Activated naive CD4-positive, alpha-beta T cell treated with anti-CD3 and anti-CD28 coated beads, Interleukin-2, amount 50 U/mL, for 24 hours (primary cell): Measurements from ENCODE around the gene DLG3.
"Not testable (repeated sequence)": the region's sequence is repeated elsewhere in the genome, so short reads cannot be mapped to it uniquely, and the experiment has no call there.

ENCODE experiments used
- H3K27ac Mint-ChIP-seq: one replicate; pipeline ENCODE4 v1.8.0; 2021; ENCODE audit warnings: mild to moderate bottlenecking, mixed read lengths
- H3K27me3 Mint-ChIP-seq: one replicate; pipeline ENCODE4 v1.8.0; 2021; ENCODE audit warnings: mixed read lengths
- H3K36me3 Mint-ChIP-seq: one replicate; pipeline ENCODE4 v1.8.0; 2021; ENCODE audit warnings: mixed read lengths
- H3K4me1 Mint-ChIP-seq: one replicate; pipeline ENCODE4 v1.8.0; 2021; ENCODE audit warnings: mixed read lengths
- H3K4me3 Mint-ChIP-seq: one replicate; pipeline ENCODE4 v1.8.0; 2021; ENCODE audit warnings: mild to moderate bottlenecking, mixed read lengths
- H3K9me3 Mint-ChIP-seq: one replicate; pipeline ENCODE4 v1.8.0; 2021; ENCODE audit warnings: mixed read lengths

Gene DLG3

DNA sequence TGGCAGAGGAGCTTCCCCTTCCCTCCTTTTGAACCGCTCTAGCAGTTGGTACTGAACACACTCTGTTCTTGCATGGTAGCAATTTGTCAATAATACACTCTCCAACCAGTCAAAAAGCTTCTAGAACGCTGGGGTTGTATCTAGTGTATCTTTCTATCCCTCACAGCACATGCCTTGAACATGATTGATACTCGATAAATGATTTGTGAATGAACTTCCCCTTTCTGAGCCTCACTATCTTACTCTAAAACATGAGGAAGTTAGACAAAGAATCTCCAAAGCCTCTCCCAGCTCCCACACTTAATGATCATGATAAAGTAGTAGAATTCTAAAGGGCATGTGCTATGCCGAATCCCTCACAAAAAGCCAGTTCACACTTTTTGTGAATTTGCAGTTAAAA lies 64.4 kb downstream of the DLG3 start:
- Mint-ChIP-seq H3K4me1 (no peaks in the 10 kb centered on the region), H3K27me3 (no peaks in the 10 kb centered on the region), H3K36me3 (no peaks in the 10 kb centered on the region), H3K9me3 (no peaks in the 10 kb centered on the region), H3K4me3 (no peak overlapping the region), H3K27ac (no peak overlapping the region)

DNA sequence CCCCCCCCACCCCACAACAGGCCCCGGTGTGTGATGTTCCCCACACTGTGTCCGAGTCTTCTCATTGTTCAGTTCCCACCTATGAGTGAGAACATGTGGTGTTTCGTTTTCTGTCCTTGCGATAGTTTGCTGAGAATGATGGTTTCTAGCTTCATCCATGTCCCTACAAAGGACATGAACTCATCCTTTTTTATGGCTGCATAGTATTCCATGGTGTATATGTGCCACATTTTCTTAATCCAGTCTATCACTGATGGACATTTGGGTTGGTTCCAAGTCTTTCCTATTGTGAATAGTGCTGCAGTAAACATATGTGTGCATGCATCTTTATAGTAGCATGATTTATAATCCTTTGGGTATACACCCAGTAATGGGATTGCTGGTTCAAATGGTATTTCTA lies 70.6 kb downstream of the DLG3 start:
- H3K36me3 Mint-ChIP-seq, H3K9me3 Mint-ChIP-seq, H3K27ac Mint-ChIP-seq, H3K4me1 Mint-ChIP-seq, H3K4me3 Mint-ChIP-seq, H3K27me3 Mint-ChIP-seq: not testable (repeated sequence)

DNA sequence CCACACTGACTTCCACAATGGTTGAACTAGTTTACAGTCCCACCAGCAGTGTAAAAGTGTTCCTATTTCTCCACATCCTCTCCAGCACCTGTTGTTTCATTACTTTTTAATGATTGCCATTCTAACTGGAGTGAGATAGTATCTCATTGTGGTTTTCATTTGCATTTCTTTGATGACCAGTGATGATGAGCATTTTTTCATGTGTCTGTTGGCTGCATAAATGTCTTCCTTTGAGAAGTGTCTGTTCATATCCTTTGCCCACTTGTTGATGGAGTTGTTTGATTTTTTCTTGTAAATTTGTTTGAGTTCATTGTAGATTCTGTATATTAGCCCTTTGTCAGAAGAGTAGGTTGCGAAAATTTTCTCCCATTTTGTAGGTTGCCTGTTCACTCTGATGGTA lies 71.1 kb downstream of the DLG3 start:
- H3K36me3 Mint-ChIP-seq, H3K4me3 Mint-ChIP-seq, H3K27ac Mint-ChIP-seq, H3K27me3 Mint-ChIP-seq, H3K9me3 Mint-ChIP-seq, H3K4me1 Mint-ChIP-seq: not testable (repeated sequence)

GRCh38 chrX:70525733-70526132 lies 81.1 kb downstream of the DLG3 start:
- Mint-ChIP-seq H3K27me3 (no peaks in the 10 kb centered on the region), H3K4me3 (no peak overlapping the region), H3K4me1 (no peaks in the 10 kb centered on the region), H3K27ac (no peak overlapping the region), H3K9me3 (no peaks in the 10 kb centered on the region), H3K36me3 (no peaks in the 10 kb centered on the region)

DNA sequence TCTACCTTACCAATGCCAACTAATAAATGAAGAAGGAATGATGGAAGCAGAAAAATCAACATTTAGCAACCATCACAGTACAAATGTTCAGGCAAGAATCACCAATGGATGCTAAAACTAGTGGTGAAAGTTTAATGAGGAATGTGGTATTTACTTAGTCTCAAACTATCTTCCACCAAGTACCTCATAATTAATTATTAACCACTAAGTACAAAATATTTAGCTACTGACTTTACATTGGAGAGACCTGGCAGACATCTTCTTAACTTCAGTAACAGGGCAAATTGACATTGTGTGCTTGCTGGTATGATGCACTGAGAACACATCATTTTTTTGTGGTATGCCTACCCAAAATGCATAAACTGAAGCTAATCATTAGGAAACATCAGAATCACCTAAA lies 82.4 kb downstream of the DLG3 start:
- no peaks in the 10 kb centered on the region for H3K27me3 Mint-ChIP-seq

DNA sequence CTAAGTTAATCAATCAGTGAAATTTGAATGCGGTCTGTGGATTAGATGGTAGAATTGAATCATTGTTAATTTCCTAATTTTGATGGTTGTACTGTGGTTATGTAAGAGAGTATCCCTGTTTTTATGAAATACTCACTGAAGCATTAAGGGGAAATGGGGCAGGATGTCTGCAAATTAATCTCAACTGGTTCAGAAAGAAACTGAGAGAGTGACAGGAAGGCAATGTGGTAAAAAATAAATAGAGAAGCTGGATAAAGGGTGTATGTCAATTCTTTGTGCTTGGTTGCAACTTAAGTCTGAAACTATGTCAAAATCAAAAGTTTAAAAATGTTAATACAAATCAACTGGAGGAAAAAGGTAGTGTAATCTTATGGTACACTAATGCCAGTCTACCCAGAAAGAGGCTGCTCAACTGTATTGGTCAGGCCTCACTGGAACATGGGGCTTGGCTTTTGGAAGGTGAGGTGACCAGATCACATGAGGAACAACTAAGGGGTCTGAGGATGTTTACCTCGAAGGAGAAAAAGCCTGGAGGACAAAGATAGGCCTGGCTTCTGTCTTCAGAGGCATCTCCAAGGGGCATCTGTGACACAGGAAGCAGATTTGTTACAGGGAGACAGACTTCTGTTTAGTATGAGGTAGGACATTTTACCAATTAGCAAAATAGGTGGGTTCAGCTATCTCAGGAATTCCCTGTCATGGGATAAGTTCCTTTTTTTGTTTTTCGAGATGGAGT lies 83.1 kb downstream of the DLG3 start:
- Mint-ChIP-seq H3K9me3 (no peaks in the 10 kb centered on the region), H3K4me1 (no peaks in the 10 kb centered on the region), H3K27ac (no peak overlapping the region), H3K36me3 (no peaks in the 10 kb centered on the region), H3K27me3 (no peaks in the 10 kb centered on the region), H3K4me3 (no peak overlapping the region)

More for the DNA sequence above, 82.4 kb downstream of the DLG3 start:
- Mint-ChIP-seq H3K4me1 (no peaks in the 10 kb centered on the region), H3K27ac (no peak overlapping the region), H3K4me3 (no peak overlapping the region), H3K36me3 (no peaks in the 10 kb centered on the region), H3K9me3 (no peaks in the 10 kb centered on the region)

GRCh38 chrX:70535198-70535597 lies 90.6 kb downstream of the DLG3 start:
- H3K4me1 Mint-ChIP-seq = no peaks in the 10 kb centered on the region
- peaks cover 6% of the 10 kb centered on the region for H3K27me3 Mint-ChIP-seq

GRCh38 chrX:70549429-70549828 lies 104.8 kb downstream of the DLG3 start:
- H3K4me3 Mint-ChIP-seq = no peak overlapping the region
- no peaks in the 10 kb centered on the region for H3K36me3 Mint-ChIP-seq
- H3K9me3 Mint-ChIP-seq = no peaks in the 10 kb centered on the region
- no peak overlapping the region for H3K27ac Mint-ChIP-seq
- no peaks in the 10 kb centered on the region for H3K4me1 Mint-ChIP-seq
- peaks cover 1% of the 10 kb centered on the region for H3K27me3 Mint-ChIP-seq

More at GRCh38 chrX:70535198-70535597, 90.6 kb downstream of the DLG3 start:
- no peak overlapping the region for H3K27ac Mint-ChIP-seq
- no peaks in the 10 kb centered on the region for H3K36me3 Mint-ChIP-seq
- H3K4me3 Mint-ChIP-seq = no peak overlapping the region
- no peaks in the 10 kb centered on the region for H3K9me3 Mint-ChIP-seq

- no peaks in the 10 kb centered on the region for H3K9me3 Mint-ChIP-seq
These were observed 107.6 kb downstream of the DLG3 start for GRCh38 chrX:70552130-70552704.

DNA sequence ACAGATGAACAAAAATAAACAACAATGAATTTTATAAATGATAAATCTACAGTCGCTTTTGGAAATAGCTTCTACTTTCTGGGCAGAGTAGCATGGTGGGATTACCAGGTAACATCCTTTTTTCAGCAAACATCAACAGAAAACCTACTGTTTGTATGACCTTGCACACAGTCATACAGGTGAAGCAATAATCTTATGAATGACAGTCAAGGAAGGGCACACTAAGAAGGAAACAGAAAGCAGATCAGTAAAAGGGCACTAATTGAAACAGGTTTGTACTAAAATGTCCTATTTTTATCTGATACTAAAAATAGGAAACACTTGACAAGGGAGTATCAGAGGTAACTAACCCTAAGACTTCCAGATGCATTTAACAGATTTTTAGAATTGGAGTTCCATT lies 108.9 kb downstream of the DLG3 start:
- Mint-ChIP-seq H3K27me3 (no peaks in the 10 kb centered on the region), H3K36me3 (no peaks in the 10 kb centered on the region), H3K4me3 (no peak overlapping the region), H3K9me3 (no peaks in the 10 kb centered on the region), H3K27ac (no peak overlapping the region), H3K4me1 (no peaks in the 10 kb centered on the region)

More at GRCh38 chrX:70552130-70552704, 107.6 kb downstream of the DLG3 start:
- H3K4me3 Mint-ChIP-seq = no peak overlapping the region
- no peaks in the 10 kb centered on the region for H3K4me1 Mint-ChIP-seq
- no peaks in the 10 kb centered on the region for H3K36me3 Mint-ChIP-seq
- no peaks in the 10 kb centered on the region for H3K27me3 Mint-ChIP-seq
- no peak overlapping the region for H3K27ac Mint-ChIP-seq

DNA sequence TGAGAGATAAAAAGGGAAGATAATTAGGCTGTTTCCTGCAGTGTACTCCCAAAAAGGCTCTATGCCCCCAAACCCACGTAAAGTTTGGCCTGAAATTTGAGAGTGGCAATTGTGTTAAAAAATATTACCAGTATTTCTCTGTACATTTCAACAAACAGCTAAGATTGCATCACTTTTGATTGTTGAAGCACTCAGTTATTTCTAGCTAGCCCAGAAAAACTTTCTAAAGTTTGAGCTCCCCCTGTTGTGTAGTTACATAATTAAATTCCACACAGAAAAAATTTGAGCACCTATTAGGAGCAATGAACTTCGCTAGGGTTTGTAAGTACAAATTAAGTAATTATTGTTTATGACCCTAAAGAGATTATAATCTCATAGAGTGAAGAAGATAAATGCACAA lies 109.4 kb downstream of the DLG3 start:
- Mint-ChIP-seq H3K4me3 (no peak overlapping the region), H3K9me3 (no peaks in the 10 kb centered on the region), H3K36me3 (no peaks in the 10 kb centered on the region), H3K27ac (no peak overlapping the region), H3K27me3 (no peaks in the 10 kb centered on the region), H3K4me1 (no peaks in the 10 kb centered on the region)

- no peak overlapping the region for H3K27ac Mint-ChIP-seq
- H3K4me3 Mint-ChIP-seq = no peak overlapping the region
- H3K4me1 Mint-ChIP-seq = no peaks in the 10 kb centered on the region
- no peaks in the 10 kb centered on the region for H3K9me3 Mint-ChIP-seq
- no peaks in the 10 kb centered on the region for H3K27me3 Mint-ChIP-seq
- no peaks in the 10 kb centered on the region for H3K36me3 Mint-ChIP-seq
These were observed 109.9 kb downstream of the DLG3 start for GRCh38 chrX:70554523-70554922.

- Mint-ChIP-seq H3K36me3 (no peaks in the 10 kb centered on the region), H3K27me3 (no peaks in the 10 kb centered on the region), H3K4me3 (no peak overlapping the region), H3K27ac (no peak overlapping the region), H3K9me3 (no peaks in the 10 kb centered on the region), H3K4me1 (no peaks in the 10 kb centered on the region)
These were observed 110.3 kb downstream of the DLG3 start for GRCh38 chrX:70554948-70555347.
